Measurements from ENCODE around the gene CASZ1.

CASZ1 gene

DNA sequence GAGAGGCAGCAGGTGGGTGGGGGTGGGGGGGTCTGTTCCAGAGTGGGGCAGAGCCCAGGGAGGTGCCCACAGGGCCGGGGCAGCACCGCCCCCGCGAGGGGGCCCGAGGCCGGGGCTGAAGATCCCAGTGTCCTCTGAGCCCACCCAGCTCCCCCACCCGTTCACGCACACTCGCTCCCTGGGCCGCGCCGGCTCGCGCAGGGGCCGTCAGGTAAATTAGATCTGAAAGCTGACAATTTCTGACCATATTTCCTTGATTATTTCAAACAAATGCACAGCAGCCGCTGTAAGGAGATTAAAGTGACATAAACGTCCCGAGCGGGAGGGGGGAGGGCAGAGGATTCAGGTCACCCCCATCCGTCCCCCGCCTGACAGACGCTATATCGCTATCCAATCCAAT is 118.0 kb downstream of the CASZ1 start:
- no peak for TF ChIP-seq ZNF274 (IDR thresholded peaks at IDR 0.05; ENCODE audit: low read depth, low read length)
- no peak overlapping the region for H3K4me3 ChIP-seq (ENCODE audit: low read length)

DNA sequence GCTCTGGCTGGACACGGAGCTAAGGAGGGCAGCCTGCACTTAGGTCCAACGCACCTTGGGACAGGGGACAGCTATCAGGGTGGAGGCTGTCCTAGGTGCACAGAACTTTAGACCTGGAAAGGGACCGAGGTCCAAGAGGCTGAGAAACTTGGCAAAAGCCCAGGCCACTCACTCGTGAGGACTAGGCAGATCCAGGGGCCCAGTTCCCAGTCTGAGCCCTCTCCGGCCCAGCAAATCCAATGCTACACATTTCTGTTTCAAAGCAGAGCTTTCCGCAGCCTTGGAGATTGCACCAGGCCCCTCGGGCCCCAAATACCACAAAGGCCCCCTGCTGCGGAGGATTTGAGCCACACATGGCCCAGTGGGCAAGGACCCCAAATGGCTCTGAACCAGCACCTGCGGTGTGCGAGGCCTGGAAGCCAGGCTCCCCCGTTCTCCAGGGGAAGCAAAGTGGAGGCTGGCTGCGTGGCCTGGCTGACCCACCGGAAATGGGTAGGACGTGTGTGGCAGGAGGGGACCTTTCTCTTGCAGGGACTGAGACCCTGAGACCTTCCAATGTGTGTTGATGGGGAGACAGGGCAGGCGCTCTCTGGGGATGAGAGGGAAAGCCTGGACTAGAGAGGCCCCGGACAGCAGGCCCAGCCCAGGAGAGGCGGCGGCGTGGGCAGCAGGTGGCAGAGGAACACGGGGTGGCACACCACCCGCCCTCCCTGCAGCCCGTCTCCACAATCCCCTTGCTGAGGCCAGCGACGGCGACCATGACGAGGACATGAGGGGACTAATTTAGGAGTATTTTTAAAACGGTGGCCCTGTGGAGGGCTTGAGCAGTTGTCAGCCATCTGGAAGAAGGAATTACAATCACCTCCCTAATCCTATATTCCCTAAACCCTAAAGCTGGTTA is 118.7 kb downstream of the CASZ1 start:
- no peak overlapping the region for H3K4me3 ChIP-seq (ENCODE audit: low read length)
- no peak for TF ChIP-seq ZNF274 (IDR thresholded peaks at IDR 0.05; ENCODE audit: low read depth, low read length)

DNA sequence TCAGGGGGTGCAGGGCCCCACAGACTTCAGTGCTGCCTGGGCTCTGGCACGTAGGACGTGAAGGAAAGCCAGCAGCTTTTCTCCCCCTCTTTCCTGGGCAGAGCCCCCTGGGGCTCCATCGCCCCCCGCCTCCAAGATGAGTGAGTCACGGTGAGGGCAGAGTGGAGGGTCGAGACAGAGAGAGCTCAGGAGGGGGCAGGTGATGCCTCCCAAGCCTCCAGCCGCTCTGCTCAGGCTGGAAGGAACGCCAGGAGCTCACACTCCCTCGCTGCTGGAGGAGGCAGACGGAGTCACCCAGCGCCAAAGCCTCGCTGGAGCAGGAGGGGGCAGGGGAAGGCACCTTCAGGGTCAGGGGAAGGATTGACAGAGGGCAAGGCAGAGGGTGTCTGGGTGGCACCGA is 119.5 kb downstream of the CASZ1 start:
- no peak overlapping the region for H3K4me3 ChIP-seq (ENCODE audit: low read length)
- TF ChIP-seq ZNF274 (IDR thresholded peaks at IDR 0.05; ENCODE audit: low read depth, low read length), result no peak

DNA sequence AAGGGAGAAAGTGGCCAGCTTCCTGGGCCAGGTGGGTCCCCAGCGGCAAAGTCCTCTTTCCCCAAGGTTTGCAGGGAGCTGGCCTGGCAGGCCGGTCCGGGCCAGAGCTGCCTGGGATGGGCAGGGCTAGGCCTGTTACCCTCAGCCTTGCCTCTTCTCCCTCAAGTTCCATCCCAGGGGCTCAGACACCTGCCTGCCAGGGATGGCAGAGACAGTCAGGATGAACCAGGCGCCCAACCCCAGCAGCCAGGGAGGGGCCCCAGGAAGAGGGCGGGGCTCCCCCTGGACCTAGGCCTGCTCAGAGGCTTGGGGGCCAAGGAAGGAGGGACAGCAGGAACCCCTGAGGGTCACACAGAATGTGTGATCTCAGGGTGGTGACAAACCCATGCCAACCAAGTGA is 120.6 kb downstream of the CASZ1 start:
- H3K4me3 ChIP-seq (ENCODE audit: low read length), result no peak overlapping the region
- TF ChIP-seq ZNF274 (IDR thresholded peaks at IDR 0.05; ENCODE audit: low read depth, low read length), result no peak

DNA sequence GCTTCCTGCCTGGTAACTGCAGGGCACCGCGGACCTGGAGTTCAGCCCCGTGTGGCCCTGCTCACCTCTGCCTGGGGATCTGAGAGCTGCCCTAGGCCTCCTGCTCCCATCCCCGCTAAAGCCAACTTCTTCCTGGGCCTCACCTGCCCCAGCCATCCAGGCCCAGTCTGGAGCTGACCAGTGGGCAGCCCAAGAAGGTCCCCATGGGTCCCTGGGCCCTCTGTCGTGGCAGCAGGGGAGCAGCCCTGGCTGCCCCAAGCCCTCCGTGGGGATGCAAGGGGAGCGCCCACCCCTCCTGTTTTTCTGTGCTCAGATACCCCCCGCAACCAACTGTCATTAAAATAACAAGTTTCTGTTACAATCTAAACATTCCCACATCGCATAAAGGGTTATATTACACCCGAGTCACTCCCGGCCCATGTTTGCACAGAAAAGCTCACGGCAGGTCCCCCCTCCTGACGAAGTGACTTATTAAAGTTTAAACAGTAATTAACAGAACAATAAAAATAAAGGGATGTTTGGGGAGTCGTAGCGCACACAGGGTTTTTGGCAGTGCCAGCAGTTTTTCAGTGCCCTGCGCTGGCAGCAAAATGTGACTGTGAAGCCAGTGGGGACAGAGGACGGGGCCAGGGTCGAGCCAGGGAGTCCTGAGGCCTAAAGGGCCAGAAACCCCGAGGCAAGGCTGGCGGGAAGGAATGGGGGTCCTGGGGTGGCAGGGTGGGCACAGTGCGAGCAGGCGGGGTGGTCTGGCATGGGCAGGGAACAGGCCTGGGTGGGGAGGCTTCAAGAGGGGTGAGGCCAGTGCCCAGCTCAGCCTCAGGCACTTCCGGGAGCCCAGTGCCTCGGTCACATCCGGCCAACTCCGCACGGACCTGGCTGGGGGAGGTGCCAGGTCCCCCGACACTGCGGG is 121.5 kb downstream of the CASZ1 start:
- H3K4me3 ChIP-seq (ENCODE audit: low read length), result no peak overlapping the region
- no peak for TF ChIP-seq ZNF274 (IDR thresholded peaks at IDR 0.05; ENCODE audit: low read depth, low read length)

DNA sequence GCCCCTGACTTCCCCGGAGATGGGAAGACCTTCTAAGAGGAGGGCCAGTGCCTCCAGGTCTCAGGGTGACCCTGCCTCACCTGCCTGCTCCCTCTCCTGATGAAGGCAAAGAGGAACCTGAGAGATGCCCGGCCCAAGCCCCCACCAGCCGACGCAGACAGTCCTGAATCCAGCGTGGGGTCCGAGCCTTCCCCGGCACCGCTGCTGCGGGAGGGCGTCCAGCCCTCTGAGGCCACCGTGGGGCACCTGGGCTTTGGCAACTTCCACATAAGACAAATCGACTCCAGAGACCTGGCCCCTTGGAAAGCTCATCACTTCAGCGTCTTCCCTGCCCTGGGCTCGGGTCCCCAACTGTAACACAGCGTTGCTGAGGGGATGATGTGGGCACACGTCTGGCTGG is 122.2 kb downstream of the CASZ1 start:
- no peak overlapping the region for H3K4me3 ChIP-seq (ENCODE audit: low read length)
- no peak for TF ChIP-seq ZNF274 (IDR thresholded peaks at IDR 0.05; ENCODE audit: low read depth, low read length)

DNA sequence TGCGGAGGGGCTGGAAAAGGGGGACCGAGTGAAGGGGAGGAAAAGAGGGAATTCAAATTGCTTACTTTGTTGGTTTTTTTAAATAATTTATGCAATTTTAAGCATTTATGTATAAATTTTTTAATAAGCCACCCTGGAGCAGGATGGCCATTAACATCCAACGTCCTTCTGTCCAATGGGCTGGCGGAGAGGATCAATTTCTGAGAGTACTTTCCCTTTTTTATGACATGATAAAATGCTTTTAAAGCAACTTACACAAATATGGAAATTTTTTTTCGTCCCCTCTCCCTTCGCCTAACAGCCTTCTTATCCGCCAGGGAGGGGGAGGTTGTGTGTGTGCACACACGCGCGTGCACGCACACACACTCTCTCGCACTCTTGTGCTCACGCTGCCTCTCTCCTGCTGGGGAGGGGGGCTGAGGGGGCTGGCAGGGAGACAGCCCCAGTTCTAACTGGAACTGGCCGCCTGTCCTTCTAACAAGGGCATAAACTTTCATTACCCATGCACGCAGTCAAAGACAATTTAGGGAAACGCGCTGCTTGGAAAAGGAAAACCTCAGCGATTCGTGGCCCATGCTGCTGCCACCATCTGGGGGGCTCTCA is 123.2 kb downstream of the CASZ1 start:
- TF ChIP-seq ZNF274 (IDR thresholded peaks at IDR 0.05; ENCODE audit: low read depth, low read length), result no peak
- H3K4me3 ChIP-seq (ENCODE audit: low read length), result no peak overlapping the region

DNA sequence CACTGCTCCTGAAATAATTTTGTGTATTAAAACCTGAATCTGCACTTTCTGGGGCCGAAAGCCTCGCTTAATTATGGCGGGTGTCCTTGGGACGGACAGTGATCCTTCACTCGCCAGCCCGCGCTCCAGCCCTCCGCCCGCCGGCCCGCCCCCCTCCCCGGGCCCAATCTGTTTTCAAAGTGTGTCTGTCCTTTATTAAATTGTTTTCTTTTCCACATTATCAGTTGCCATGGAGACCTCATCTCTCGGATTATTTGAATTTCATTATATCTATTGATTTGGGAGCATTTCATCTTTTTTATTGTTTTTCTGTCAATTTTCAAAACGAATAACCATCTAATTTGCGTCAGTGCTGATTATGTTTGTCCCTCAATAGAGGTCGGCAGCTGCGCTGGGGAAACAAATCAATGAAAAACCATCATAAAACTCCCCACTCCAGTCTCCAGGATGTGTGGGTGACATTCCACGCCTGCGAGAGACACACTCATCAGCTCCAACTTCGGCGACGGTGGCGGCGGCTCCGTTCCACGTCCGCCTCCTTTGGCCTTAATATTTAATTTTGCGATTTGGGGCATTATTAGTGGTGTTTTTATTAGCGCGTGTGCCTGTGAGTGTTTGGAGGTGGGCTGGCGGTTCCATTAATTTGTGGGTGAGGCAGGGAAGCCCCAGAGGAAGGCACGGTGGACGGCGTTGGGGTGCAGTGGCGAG is 123.9 kb downstream of the CASZ1 start:
- H3K4me3 ChIP-seq (ENCODE audit: low read length), result no peak overlapping the region
- no peak for TF ChIP-seq ZNF274 (IDR thresholded peaks at IDR 0.05; ENCODE audit: low read depth, low read length)

DNA sequence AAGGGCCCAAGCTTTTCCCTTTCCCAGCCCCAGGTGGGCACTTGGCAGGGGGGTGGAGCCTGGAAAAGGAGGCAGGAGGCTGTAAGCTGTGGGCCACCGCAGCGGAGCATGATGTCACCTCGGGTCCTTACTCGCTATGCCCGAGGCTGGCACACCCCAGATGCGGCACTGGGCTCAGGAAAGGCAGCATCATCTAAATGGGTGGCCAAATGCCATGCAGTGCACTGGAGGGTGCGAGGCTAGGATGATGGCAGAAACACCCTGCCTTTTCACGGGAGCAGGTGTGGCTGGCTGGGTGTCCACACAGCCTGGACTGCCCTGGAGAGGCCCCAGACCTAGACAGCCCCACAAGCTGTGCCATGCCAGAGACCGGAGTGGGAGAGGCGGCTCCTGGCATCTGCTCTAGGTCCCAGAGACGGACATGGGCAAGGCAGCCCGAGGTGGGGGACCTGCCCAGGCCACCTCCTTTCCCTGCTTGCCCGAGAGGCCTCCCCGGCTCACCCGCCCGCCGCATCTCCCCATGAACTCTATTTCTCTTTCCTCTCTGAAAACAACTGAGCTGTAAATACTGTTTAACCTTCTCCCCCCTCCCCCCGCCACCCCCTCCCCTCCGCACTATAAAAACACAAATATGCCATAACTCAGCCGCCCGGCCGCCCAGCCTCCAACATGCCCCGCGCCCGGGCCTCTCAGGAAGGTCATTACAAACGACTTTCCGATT is 124.7 kb downstream of the CASZ1 start:
- TF ChIP-seq ZNF274 (IDR thresholded peaks at IDR 0.05; ENCODE audit: low read depth, low read length), result no peak

DNA sequence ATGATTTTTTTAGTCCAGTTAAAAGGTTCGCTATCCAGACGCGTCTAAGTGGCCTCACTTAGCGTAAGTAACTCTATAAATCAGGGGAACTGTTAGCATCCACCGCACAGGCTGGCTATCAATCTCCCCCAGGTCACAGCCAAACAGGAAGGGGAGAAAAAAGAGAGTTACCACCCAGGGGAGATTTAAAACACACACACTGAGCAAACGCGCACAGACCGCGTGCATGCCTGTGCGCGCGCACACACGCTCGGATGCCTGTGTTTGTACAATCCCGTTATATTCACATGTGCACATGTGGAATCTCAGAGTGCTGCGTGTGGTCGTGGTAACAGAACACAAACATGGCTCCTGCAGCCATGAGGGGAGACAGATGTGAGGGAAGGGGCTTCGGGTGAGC is 125.4 kb downstream of the CASZ1 start:
- H3K4me3 ChIP-seq (ENCODE audit: low read length), result no peak overlapping the region
- TF ChIP-seq ZNF274 (IDR thresholded peaks at IDR 0.05; ENCODE audit: low read depth, low read length), result no peak

More for the DNA sequence above, 124.7 kb downstream of the CASZ1 start:
- no peak overlapping the region for H3K4me3 ChIP-seq (ENCODE audit: low read length)

DNA sequence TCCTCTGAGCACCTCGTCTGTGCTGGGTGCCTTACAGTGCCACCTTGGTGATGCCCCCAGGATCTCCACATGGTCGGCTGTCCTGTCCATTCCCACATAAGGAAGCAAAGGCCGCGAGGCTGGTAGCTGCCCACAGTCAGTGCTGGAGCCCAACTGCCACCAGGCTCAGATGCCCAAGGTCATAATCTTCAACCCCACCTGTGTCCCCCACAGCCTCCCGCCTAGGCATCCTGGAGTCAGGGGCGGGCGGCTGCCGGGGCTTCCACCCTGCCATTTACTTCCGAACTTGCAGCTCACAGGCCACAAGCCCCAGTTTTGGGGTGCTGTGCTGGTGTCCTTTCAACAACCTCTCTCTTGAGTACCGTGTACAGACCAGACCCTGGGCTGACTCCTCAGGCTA is 126.3 kb downstream of the CASZ1 start:
- TF ChIP-seq ZNF274 (IDR thresholded peaks at IDR 0.05; ENCODE audit: low read depth, low read length), result no peak

DNA sequence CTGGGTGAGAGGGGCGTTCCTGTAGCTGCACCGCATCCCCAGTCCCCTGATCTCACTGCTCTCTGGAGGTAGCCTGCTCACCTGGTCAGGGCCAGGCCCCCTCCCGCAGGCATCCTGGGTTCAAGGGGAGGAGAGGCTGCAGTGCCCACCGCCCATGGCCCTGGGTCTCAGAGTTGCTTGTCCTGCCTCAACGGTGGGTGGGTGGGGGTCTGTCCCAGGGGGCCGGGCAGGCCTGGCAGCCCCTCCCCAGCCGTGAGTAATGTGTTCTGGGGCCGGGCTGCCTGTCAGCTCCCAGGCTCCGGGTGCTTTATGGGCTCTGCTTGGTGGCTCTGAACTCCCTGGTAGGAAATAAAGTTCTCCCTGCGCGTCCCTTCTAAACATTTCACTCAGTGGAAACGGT is 126.9 kb downstream of the CASZ1 start:
- TF ChIP-seq ZNF274 (IDR thresholded peaks at IDR 0.05; ENCODE audit: low read depth, low read length), result no peak

More for the DNA sequence above, 126.3 kb downstream of the CASZ1 start:
- H3K4me3 ChIP-seq (ENCODE audit: low read length), result no peak overlapping the region

More for the DNA sequence above, 126.9 kb downstream of the CASZ1 start:
- H3K4me3 ChIP-seq (ENCODE audit: low read length), result no peak overlapping the region
